Measurements from ENCODE around the gene SPEF1. TPM values are rescaled to one million over a fixed set of nuclear protein-coding genes. Genes with fewer than 3 reads are reported as not detected.
"Not testable (repeated sequence)": the region's sequence is repeated elsewhere in the genome, so short reads cannot be mapped to it uniquely, and the experiment has no call there.

SPEF1 gene, protein sequence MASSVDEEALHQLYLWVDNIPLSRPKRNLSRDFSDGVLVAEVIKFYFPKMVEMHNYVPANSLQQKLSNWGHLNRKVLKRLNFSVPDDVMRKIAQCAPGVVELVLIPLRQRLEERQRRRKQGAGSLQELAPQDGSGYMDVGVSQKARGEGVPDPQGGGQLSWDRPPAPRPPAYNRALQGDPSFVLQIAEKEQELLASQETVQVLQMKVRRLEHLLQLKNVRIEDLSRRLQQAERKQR
- total RNA-seq (not detected), polyA plus RNA-seq (under 1 TPM in 1 of 2 donors, not detected in 1; 0.15 TPM)

DNA sequence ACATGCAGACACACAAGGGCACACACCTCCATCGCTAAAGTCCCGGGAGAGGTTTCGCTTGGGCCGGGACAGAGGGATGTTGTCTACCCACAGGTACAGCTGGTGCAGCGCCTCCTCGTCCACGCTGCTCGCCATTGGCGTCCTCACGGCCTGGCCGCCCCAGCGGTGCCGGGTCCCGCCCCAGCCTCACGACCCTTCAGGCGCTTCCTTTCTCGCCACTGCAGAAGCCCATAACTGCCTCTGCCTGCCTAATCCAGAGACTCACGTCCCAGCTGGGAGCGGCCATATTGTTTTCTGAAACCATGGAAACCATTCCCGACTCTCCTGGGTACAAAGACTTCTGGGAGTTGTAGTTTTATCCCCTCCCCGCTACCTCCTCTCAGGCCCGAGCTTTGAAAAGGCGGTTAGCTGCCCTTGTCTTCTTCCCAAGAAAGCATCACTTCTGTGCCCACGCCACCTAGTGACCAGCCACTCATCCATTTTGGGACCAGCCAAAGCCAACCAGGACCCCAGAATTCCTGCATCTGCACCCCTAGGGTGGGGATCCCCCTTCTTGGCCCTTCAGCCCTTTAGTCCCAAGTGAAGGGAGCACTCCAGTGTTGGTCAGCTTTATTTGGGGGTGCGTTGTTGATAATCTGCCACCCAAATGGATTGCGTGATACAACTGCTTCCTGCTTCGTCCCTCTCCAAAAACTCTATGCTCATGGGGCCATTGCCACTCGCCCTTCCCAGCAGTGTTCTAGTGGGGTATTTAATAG, at the start of gene SPEF1:
TSS of gene SPEF1 (minus strand) at position 296 of the 758 bp plus-strand sequence. CDS start at position 135, 161 bp downstream.
- peak within 1 kb of the TSS in 1 of 2 donors; percentile 18 for H3K4me3 ChIP-seq (ENCODE audit: low read length in 2 of 2)
- ChIA-PET CTCF (ENCODE audit: partially characterized antibody) (interaction anchor here (1.0 kb wide), 2 partner anchors 13 to 73 kb away, joined by 4 to 7 read pairs; partner anchors contain the start of gene ADISSP), POLR2A (ENCODE audit: partially characterized antibody) (interaction anchor here (1.3 to 1.8 kb wide), 4 partner anchors 9 to 39 kb away, joined by 3 to 19 read pairs (median 13); partner anchors contain the start of genes ADISSP, AP5S1 and CDC25B)
- intact Hi-C loops (cut with micrococcal nuclease), result loop anchor here (1.0 kb wide), 2 partner anchors 13 to 28 kb away; no protein-coding TSS in a partner anchor
- Mint-ChIP-seq H3K4me1 (peaks cover 26 to 61% (median 43%) of the 10 kb centered on the region in 4 donors), H3K36me3 (peaks cover 0 to 4% of the 10 kb centered on the region in 2 donors), H3K27ac (peak within 1 kb of the TSS; percentile 5 to 91 (median 78)), H3K4me3 (peak within 1 kb of the TSS; percentile 35 to 82 (median 78)), H3K9me3 (no peaks in the 10 kb centered on the region), H3K27me3 (peaks cover 1% of the 10 kb centered on the region in 2 donors)
- peak; percentile 57 to 67 (median 64) for DNase-seq
- H3K9me3 ChIP-seq (ENCODE audit: control insufficient read depth in 1 of 2, low read length in 2 of 2), result no peaks in the 10 kb centered on the region
- H3K36me3 ChIP-seq (ENCODE audit: insufficient read depth, low read length), result no peaks in the 10 kb centered on the region
- H3K27ac ChIP-seq (ENCODE audit: low read depth, low read length), result peak within 1 kb of the TSS; percentile 31
- peaks cover 52% of the 10 kb centered on the region for H3K4me1 ChIP-seq (ENCODE audit: insufficient read depth, low read length)
- H3K27me3 ChIP-seq (ENCODE audit: insufficient read depth, low read length), result no peaks in the 10 kb centered on the region

DNA sequence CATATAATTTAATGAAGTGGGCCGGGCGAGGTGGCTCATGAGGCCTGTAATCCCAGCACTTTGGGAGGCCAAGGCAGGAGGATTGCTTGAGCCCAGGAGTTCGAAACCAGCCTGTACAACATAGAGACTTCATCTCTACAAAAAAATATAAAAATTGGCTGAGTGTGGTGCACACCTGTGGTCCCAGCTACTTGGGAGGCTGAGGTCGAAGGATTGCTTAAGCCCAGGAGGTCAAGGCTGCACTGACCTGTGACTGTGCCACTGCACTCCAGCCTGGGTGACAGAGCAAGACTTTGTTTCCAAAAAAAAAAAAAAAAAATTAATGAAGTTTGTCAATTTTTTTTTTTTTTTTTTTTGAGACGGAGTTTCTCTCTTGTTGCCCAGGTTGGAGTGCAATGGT, 48.6 kb upstream of the SPEF1 start:
- peak overlapping the region in 1 of 7 donors; percentile 80 for H3K27ac Mint-ChIP-seq
- H3K4me1 Mint-ChIP-seq; H3K27ac ChIP-seq (ENCODE audit: low read depth, low read length); H3K27me3 Mint-ChIP-seq; H3K9me3 Mint-ChIP-seq; H3K36me3 ChIP-seq (ENCODE audit: insufficient read depth, low read length); H3K27me3 ChIP-seq (ENCODE audit: insufficient read depth, low read length); H3K9me3 ChIP-seq (ENCODE audit: control insufficient read depth in 1 of 2, low read length in 2 of 2); DNase-seq; H3K4me1 ChIP-seq (ENCODE audit: insufficient read depth, low read length); H3K4me3 ChIP-seq (ENCODE audit: low read length in 2 of 2); H3K4me3 Mint-ChIP-seq: not testable (repeated sequence)
- POLR2A ChIA-PET (ENCODE audit: partially characterized antibody), result interaction anchor here (0.7 kb wide), 1 partner anchor 9 kb away, joined by 3 read pairs; no protein-coding TSS in a partner anchor
- peaks cover 5 to 21% of the 10 kb centered on the region in 2 donors for H3K36me3 Mint-ChIP-seq
- CTCF ChIA-PET (ENCODE audit: partially characterized antibody), result interaction anchor here (0.7 to 1.0 kb wide), 2 partner anchors 10 to 57 kb away, joined by 3 to 4 read pairs; partner anchors contain the start of gene AP5S1
- intact Hi-C loops (cut with micrococcal nuclease), result loop anchor here (10.0 kb wide), 1 partner anchor 255 kb away; no protein-coding TSS in a partner anchor

DNA sequence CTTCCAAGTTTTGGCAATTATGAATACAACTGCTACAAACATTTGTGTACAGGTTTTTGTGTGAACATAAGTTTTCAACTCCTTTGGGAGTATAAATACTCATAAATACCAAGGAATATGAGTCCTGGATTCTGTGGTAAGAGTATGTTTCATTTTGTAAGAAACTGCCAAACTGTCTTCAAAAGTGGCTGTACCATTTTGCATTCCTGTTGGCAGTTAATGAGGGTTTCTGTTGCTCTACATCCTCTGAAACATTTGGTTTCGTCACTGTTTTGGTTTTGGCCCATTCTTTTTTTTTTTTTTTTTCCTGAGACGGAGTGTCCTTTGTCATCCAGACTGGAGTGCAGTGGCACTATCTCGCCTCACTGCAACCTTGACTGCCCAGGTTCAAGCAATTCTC, 47.5 kb upstream of the SPEF1 start:
- ChIA-PET CTCF (ENCODE audit: partially characterized antibody) (no interaction called here), POLR2A (ENCODE audit: partially characterized antibody) (no interaction called here)
- no peaks in the 10 kb centered on the region for H3K4me1 ChIP-seq (ENCODE audit: insufficient read depth, low read length)
- H3K27me3 ChIP-seq (ENCODE audit: insufficient read depth, low read length), result no peaks in the 10 kb centered on the region
- peaks cover 10% of the 10 kb centered on the region for H3K36me3 ChIP-seq (ENCODE audit: insufficient read depth, low read length)
- Mint-ChIP-seq H3K9me3 (no peaks in the 10 kb centered on the region), H3K27ac (peak overlapping the region in 1 of 7 donors; percentile 17), H3K27me3 (no peaks in the 10 kb centered on the region), H3K36me3 (peaks cover 7 to 26% of the 10 kb centered on the region in 2 donors), H3K4me1 (no peaks in the 10 kb centered on the region), H3K4me3 (no peak overlapping the region)
- intact Hi-C loops (cut with micrococcal nuclease), result loop anchor here (10.0 kb wide), 1 partner anchor 256 kb away; no protein-coding TSS in a partner anchor
- H3K27ac ChIP-seq (ENCODE audit: low read depth, low read length), result no peak overlapping the region
- no peak for DNase-seq
- H3K4me3 ChIP-seq (ENCODE audit: low read length in 2 of 2), result no peak overlapping the region
- H3K9me3 ChIP-seq (ENCODE audit: control insufficient read depth in 1 of 2, low read length in 2 of 2), result no peaks in the 10 kb centered on the region

DNA sequence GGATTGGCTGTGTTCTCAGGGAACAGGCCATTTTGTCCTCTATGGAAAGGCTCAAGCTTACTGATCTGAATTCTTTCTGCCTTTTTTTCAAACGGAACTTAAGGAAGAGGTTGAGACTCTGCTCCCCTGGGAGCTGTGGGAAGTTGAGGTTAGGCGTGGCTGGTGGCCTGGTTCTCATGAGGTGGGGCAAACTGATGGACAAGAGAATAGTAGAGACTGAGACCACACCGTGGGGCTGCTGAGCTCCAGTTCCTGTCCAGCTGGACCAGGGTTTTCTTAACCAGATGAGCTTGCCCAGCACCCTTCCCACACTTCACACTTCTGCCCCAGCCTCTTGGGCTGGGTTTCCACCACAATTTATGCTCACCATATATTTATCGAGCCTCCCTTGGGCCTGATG, 45.2 kb upstream of the SPEF1 start:
- POLR2A ChIA-PET (ENCODE audit: partially characterized antibody), result interaction anchor here (0.7 kb wide), 1 partner anchor 44 kb away, joined by 3 read pairs; no protein-coding TSS in a partner anchor
- Mint-ChIP-seq H3K27ac (peak overlapping the region in 2 of 7 donors; percentile 38 to 40), H3K4me1 (peaks cover 2 to 11% (median 5%) of the 10 kb centered on the region in 4 donors), H3K36me3 (peaks cover 11 to 36% of the 10 kb centered on the region in 2 donors), H3K4me3 (no peak overlapping the region), H3K9me3 (no peaks in the 10 kb centered on the region), H3K27me3 (no peaks in the 10 kb centered on the region)
- H3K4me3 ChIP-seq (ENCODE audit: low read length in 2 of 2), result no peak overlapping the region
- H3K27ac ChIP-seq (ENCODE audit: low read depth, low read length), result no peak overlapping the region
- H3K9me3 ChIP-seq (ENCODE audit: control insufficient read depth in 1 of 2, low read length in 2 of 2), result no peaks in the 10 kb centered on the region
- peaks cover 4% of the 10 kb centered on the region for H3K4me1 ChIP-seq (ENCODE audit: insufficient read depth, low read length)
- DNase-seq, result no peak
- H3K27me3 ChIP-seq (ENCODE audit: insufficient read depth, low read length), result no peaks in the 10 kb centered on the region
- CTCF ChIA-PET (ENCODE audit: partially characterized antibody), result interaction anchor here (1.0 kb wide), 1 partner anchor 57 kb away, joined by 3 read pairs; no protein-coding TSS in a partner anchor
- peaks cover 20% of the 10 kb centered on the region for H3K36me3 ChIP-seq (ENCODE audit: insufficient read depth, low read length)
- intact Hi-C loops (cut with micrococcal nuclease), result loop anchor here (10.0 kb wide), 1 partner anchor 258 kb away; no protein-coding TSS in a partner anchor

DNA sequence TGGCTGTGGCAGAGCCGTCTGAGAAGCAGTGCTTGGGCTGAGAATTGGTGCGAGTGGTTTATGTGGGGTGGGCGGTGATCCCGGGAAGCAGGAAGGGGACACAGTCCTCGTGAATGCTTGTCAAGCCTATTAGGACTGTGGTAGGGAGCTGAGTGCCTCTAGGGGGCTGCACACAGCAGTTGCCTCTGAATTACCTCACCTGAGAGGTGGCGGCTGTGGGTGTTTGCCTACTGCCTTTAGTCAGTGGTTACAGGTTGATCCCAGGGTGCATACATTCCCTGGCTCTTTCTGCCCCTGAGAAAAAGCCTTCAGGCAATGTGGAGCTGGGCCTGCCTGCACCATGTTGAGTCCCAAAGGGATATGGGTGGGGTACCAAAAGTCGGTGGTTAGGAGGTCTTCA, 44.3 kb upstream of the SPEF1 start:
- peaks cover 4 to 18% (median 10%) of the 10 kb centered on the region in 4 donors for H3K4me1 Mint-ChIP-seq
- H3K4me3 Mint-ChIP-seq, result no peak overlapping the region
- H3K27me3 Mint-ChIP-seq, result no peaks in the 10 kb centered on the region
- H3K27ac ChIP-seq (ENCODE audit: low read depth, low read length), result no peak overlapping the region
- ChIA-PET CTCF (ENCODE audit: partially characterized antibody) (interaction anchor here (0.8 to 1.0 kb wide), 2 partner anchors 30 to 57 kb away, joined by 3 read pairs; no protein-coding TSS in a partner anchor), POLR2A (ENCODE audit: partially characterized antibody) (interaction anchor here (0.6 kb wide), 1 partner anchor 12 kb away, joined by 4 read pairs; no protein-coding TSS in a partner anchor)
- H3K9me3 Mint-ChIP-seq, result no peaks in the 10 kb centered on the region
- no peak overlapping the region for H3K4me3 ChIP-seq (ENCODE audit: low read length in 2 of 2)
- H3K4me1 ChIP-seq (ENCODE audit: insufficient read depth, low read length), result peaks cover 10% of the 10 kb centered on the region
- intact Hi-C loops (cut with micrococcal nuclease), result loop anchor here (10.0 kb wide), 1 partner anchor 259 kb away; no protein-coding TSS in a partner anchor
- H3K9me3 ChIP-seq (ENCODE audit: control insufficient read depth in 1 of 2, low read length in 2 of 2), result no peaks in the 10 kb centered on the region
- peak overlapping the region in 1 of 7 donors; percentile 29 for H3K27ac Mint-ChIP-seq
- H3K27me3 ChIP-seq (ENCODE audit: insufficient read depth, low read length), result no peaks in the 10 kb centered on the region
- no peak for DNase-seq
- peaks cover 11 to 41% of the 10 kb centered on the region in 2 donors for H3K36me3 Mint-ChIP-seq
- peaks cover 20% of the 10 kb centered on the region for H3K36me3 ChIP-seq (ENCODE audit: insufficient read depth, low read length)

DNA sequence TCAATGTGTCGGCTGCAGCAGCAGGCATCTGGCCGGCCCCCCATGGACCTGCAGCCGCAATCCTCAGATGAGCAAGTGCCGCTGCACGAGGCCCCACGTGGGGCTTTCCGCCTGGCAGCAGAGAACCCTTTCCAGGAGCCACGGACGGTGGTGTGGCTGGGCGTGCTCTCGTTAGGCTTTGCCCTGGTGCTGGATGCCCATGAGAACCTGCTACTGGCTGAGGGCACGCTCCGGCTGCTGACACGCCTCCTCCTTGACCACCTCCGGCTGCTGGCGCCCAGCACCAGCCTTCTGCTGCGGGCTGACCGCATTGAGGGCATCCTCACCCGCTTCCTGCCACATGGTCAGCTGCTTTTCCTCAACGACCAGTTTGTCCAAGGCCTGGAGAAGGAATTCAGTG, 42.6 kb upstream of the SPEF1 start:
- peaks cover 22% of the 10 kb centered on the region for H3K4me1 ChIP-seq (ENCODE audit: insufficient read depth, low read length)
- CTCF ChIA-PET (ENCODE audit: partially characterized antibody), result no interaction called here
- H3K36me3 ChIP-seq (ENCODE audit: insufficient read depth, low read length), result peaks cover 20% of the 10 kb centered on the region
- no peak overlapping the region for H3K4me3 Mint-ChIP-seq
- peaks cover 11 to 41% of the 10 kb centered on the region in 2 donors for H3K36me3 Mint-ChIP-seq
- H3K27me3 ChIP-seq (ENCODE audit: insufficient read depth, low read length), result no peaks in the 10 kb centered on the region
- no peak overlapping the region for H3K27ac Mint-ChIP-seq
- H3K27me3 Mint-ChIP-seq, result no peaks in the 10 kb centered on the region
- DNase-seq, result no peak
- H3K4me3 ChIP-seq (ENCODE audit: low read length in 2 of 2), result no peak overlapping the region
- peaks cover 9 to 30% (median 20%) of the 10 kb centered on the region in 4 donors for H3K4me1 Mint-ChIP-seq
- intact Hi-C loops (cut with micrococcal nuclease), result loop anchor here (10.0 kb wide), 1 partner anchor 261 kb away; no protein-coding TSS in a partner anchor
- H3K9me3 Mint-ChIP-seq, result no peaks in the 10 kb centered on the region
- POLR2A ChIA-PET (ENCODE audit: partially characterized antibody), result interaction anchor here (1.0 kb wide), 1 partner anchor 37 kb away, joined by 3 read pairs; the partner anchor contains the start of gene CENPB
- no peaks in the 10 kb centered on the region for H3K9me3 ChIP-seq (ENCODE audit: control insufficient read depth in 1 of 2, low read length in 2 of 2)
- no peak overlapping the region for H3K27ac ChIP-seq (ENCODE audit: low read depth, low read length)
